ENCODE results near the gene NCAM1.

NCAM1 gene

DNA sequence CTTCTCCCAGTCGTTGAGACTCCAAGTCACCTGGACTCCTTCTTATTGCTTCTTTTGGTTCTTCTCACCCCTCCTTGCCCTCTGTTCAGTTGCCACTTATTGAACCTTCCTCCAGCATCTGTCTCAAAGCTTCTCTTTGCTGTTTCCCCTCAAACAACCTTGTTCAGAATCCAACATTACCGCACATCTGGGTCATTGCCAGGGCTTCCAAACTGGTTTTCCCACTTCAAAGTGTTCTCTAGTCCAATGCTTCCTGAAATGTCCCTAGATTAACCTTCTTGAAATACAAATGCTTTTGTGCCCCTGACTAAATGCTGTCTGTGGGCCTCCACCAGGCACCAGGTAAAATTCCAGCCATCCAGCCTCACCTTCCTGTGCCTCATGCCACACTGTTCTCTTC, 252.3 kb downstream of the NCAM1 start:
- no peaks in the 10 kb centered on the region for H3K4me1 ChIP-seq (ENCODE audit: control insufficient read depth, insufficient read depth, low read length)
- no peak overlapping the region for H3K4me3 ChIP-seq (ENCODE audit: low read depth, low read length)
- peaks cover 0 to 31% of the 10 kb centered on the region in 2 experiments; a peak in 1 of 3 replicates for H3K36me3 ChIP-seq (ENCODE audit: control insufficient read depth in 2 of 2, insufficient read depth in 1 of 2, low read length in 2 of 2)
- TF ChIP-seq ZBTB6 (tag by site-specific recombination; IDR thresholded peaks at IDR 0.05) (no peak), ZSCAN16 (tag by site-specific recombination; IDR thresholded peaks at IDR 0.05) (no peak), ZNF2 (tag by site-specific recombination; IDR thresholded peaks at IDR 0.05) (no peak), ZNF610 (tag by site-specific recombination; IDR thresholded peaks at IDR 0.05; ENCODE audit: borderline replicate concordance) (no peak), TCF7L2 (IDR thresholded peaks at IDR 0.05; ENCODE audit: borderline replicate concordance, low read depth, low read length) (no peak), ZNF530 (tag by site-specific recombination; IDR thresholded peaks at IDR 0.05; ENCODE audit: low read depth) (no peak), ZNF354C (tag by site-specific recombination; IDR thresholded peaks at IDR 0.05; ENCODE audit: borderline replicate concordance, low read depth) (no peak), ZNF830 (tag by site-specific recombination; IDR thresholded peaks at IDR 0.05; ENCODE audit: low read depth) (no peak), ZNF394 (tag by site-specific recombination; IDR thresholded peaks at IDR 0.05; ENCODE audit: borderline replicate concordance) (no peak), ZBTB8A (tag by site-specific recombination; IDR thresholded peaks at IDR 0.05) (no peak), ZNF785 (tag by site-specific recombination; IDR thresholded peaks at IDR 0.05) (no peak), ZSCAN23 (tag by site-specific recombination; IDR thresholded peaks at IDR 0.05) (no peak), MYNN (tag by site-specific recombination; IDR thresholded peaks at IDR 0.05; ENCODE audit: borderline replicate concordance) (no peak), ZBTB1 (tag by site-specific recombination; IDR thresholded peaks at IDR 0.05) (no peak), MEIS1 (CRISPR knock-in tag; IDR thresholded peaks at IDR 0.05; ENCODE audit: borderline replicate concordance) (no peak), BCL11B (tag by site-specific recombination; IDR thresholded peaks at IDR 0.05; ENCODE audit: low read depth) (no peak), SP2 (tag by site-specific recombination; IDR thresholded peaks at IDR 0.05) (no peak), ZNF660 (tag by site-specific recombination; IDR thresholded peaks at IDR 0.05) (no peak)
- TF ChIP-seq, protein P1, sequence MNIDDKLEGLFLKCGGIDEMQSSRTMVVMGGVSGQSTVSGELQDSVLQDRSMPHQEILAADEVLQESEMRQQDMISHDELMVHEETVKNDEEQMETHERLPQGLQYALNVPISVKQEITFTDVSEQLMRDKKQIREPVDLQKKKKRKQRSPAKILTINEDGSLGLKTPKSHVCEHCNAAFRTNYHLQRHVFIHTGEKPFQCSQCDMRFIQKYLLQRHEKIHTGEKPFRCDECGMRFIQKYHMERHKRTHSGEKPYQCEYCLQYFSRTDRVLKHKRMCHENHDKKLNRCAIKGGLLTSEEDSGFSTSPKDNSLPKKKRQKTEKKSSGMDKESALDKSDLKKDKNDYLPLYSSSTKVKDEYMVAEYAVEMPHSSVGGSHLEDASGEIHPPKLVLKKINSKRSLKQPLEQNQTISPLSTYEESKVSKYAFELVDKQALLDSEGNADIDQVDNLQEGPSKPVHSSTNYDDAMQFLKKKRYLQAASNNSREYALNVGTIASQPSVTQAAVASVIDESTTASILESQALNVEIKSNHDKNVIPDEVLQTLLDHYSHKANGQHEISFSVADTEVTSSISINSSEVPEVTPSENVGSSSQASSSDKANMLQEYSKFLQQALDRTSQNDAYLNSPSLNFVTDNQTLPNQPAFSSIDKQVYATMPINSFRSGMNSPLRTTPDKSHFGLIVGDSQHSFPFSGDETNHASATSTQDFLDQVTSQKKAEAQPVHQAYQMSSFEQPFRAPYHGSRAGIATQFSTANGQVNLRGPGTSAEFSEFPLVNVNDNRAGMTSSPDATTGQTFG (tag by site-specific recombination; IDR thresholded peaks at IDR 0.05; ENCODE audit: borderline replicate concordance), result no peak
- H3K27ac ChIP-seq (ENCODE audit: extremely low read depth, low read depth, low read length), result no peak overlapping the region
- ChIA-PET CTCF (no interaction called here), POLR2A (no interaction called here)
- H3K9me3 ChIP-seq (ENCODE audit: control insufficient read depth, insufficient read depth, low read depth, low read length), result no peaks in the 10 kb centered on the region

GRCh38 chr11:113222241-113222640, 261.0 kb downstream of the NCAM1 start:
- CTCF ChIA-PET, result no interaction called here
- peaks cover 0 to 4% of the 10 kb centered on the region in 2 experiments; a peak in 1 of 3 replicates for H3K36me3 ChIP-seq (ENCODE audit: control insufficient read depth in 2 of 2, insufficient read depth in 1 of 2, low read length in 2 of 2)
- no peak overlapping the region for H3K4me3 ChIP-seq (ENCODE audit: low read depth, low read length)
- H3K27ac ChIP-seq (ENCODE audit: extremely low read depth, low read depth, low read length), result no peak overlapping the region
- H3K9me3 ChIP-seq (ENCODE audit: control insufficient read depth, insufficient read depth, low read depth, low read length), result no peaks in the 10 kb centered on the region
- POLR2A ChIA-PET, result no interaction called here
- H3K4me1 ChIP-seq (ENCODE audit: control insufficient read depth, insufficient read depth, low read length), result no peaks in the 10 kb centered on the region
- TF ChIP-seq ZNF37A (tag by site-specific recombination; IDR thresholded peaks at IDR 0.05) (no peak), ZNF580 (tag by site-specific recombination; IDR thresholded peaks at IDR 0.05) (no peak), AEBP2 (tag by site-specific recombination; IDR thresholded peaks at IDR 0.05; ENCODE audit: borderline replicate concordance) (no peak), SCRT2 (tag by site-specific recombination; IDR thresholded peaks at IDR 0.05) (no peak), ZNF266 (tag by site-specific recombination; IDR thresholded peaks at IDR 0.05; ENCODE audit: low read depth) (no peak), ZSCAN5A (tag by site-specific recombination; IDR thresholded peaks at IDR 0.05) (no peak), ZNF704 (tag by site-specific recombination; IDR thresholded peaks at IDR 0.05) (no peak), ZNF449 (tag by site-specific recombination; IDR thresholded peaks at IDR 0.05) (no peak), SP7 (tag by site-specific recombination; IDR thresholded peaks at IDR 0.05) (no peak)

Data from HEK293 (cell line).